Fibroblast of lung (primary cell): ENCODE data around the gene AFMID. TPM values are rescaled to one million over a fixed set of nuclear protein-coding genes. Genes with fewer than 3 reads are reported as not detected.

Source experiments
- DNase-seq, 2 donors: peaks; one replicate each; pipeline versions ENCODE4 v3.0.0 to v3.0.0-alpha.2; 2010; ENCODE audit warnings: low read depth in 2 of 2
- H2AFZ ChIP-seq: 2 replicates; pipeline ENCODE4 v1.5.1; 2012; ENCODE audit warnings: low read length, control low read depth, inconsistent platforms
- H3K27ac ChIP-seq: 2 replicates; pipeline ENCODE4 v1.5.1; 2011; ENCODE audit warnings: low read length, control low read depth; ENCODE audit not compliant: insufficient read depth
- H3K27me3 ChIP-seq: 2 replicates; pipeline ENCODE4 v1.5.1; 2011; ENCODE audit warnings: mild to moderate bottlenecking, low read length; ENCODE audit not compliant: control insufficient read depth, insufficient read depth
- H3K36me3 ChIP-seq: 2 replicates; pipeline ENCODE4 v1.5.1; 2011; ENCODE audit warnings: low read length; ENCODE audit not compliant: control insufficient read depth, insufficient read depth
- H3K4me1 ChIP-seq: 2 replicates; pipeline ENCODE4 v1.5.1; 2011; ENCODE audit warnings: low read length; ENCODE audit not compliant: control insufficient read depth, insufficient read depth; ENCODE audit errors: extremely low read depth
- H3K4me2 ChIP-seq: 2 replicates; pipeline ENCODE4 v1.5.1; 2011; ENCODE audit warnings: low read length, control low read depth; ENCODE audit not compliant: insufficient read depth; ENCODE audit errors: extremely low read depth
- H3K4me3 ChIP-seq, 4 experiments: fragments of 200-600 bp in 1 of 4; sonication (generic) in 1 of 4; replicated peaks in 1 of 4; 2 replicates each; pipeline ENCODE4 v1.5.1; 2011 to 2016; ENCODE audit warnings: low read length in 4 of 4, low read depth in 3 of 4, mild to moderate bottlenecking in 3 of 4, control low read depth in 2 of 4, inconsistent platforms in 1 of 4, mixed read lengths in 1 of 4; ENCODE audit not compliant: insufficient read depth in 1 of 4; ENCODE audit errors: control extremely low read depth in 1 of 4
- H3K79me2 ChIP-seq: 2 replicates; pipeline ENCODE4 v1.5.1; 2012; ENCODE audit warnings: mild to moderate bottlenecking, low read length, inconsistent platforms; ENCODE audit not compliant: control insufficient read depth, insufficient read depth
- H3K9ac ChIP-seq: 2 replicates; pipeline ENCODE4 v1.5.1; 2011; ENCODE audit warnings: mild to moderate bottlenecking, low read length, control low read depth; ENCODE audit not compliant: insufficient read depth
- H3K9me3 ChIP-seq: 2 replicates; pipeline ENCODE4 v1.5.1; 2012; ENCODE audit warnings: low read depth, low read length; ENCODE audit not compliant: control insufficient read depth, insufficient read depth
- H4K20me1 ChIP-seq: 2 replicates; pipeline ENCODE4 v1.5.1; 2011; ENCODE audit warnings: low read length; ENCODE audit not compliant: control insufficient read depth, insufficient read depth; ENCODE audit errors: extremely low read depth
- EZH2 ChIP-seq: IDR thresholded peaks from 2 replicates; pipeline ENCODE4 v1.5.1; 2012; ENCODE audit warnings: low read length, control low read depth, mild to moderate bottlenecking; ENCODE audit errors: missing control alignments
- polyA plus RNA-seq, 2 donors: library from polyadenylated mRNA; depleted of rRNA in 1 of 2; stranded (reverse) in 1 of 2; unstranded in 1 of 2; fragments of >200 nt; gene quantifications; 2 replicates each; pipeline ENCODE4 v1.2.1, GENCODE V29; 2011 to 2012; ENCODE audit warnings: missing spikeins in 1 of 2
- total RNA-seq: library from RNA; depleted of rRNA; stranded (reverse); fragments of >200 nt; gene quantifications from 2 replicates; pipeline ENCODE4 v1.2.1, GENCODE V29; 2014
- TF ChIP-seq, protein P1 (sequence below), 2 donors: IDR thresholded peaks in 1 of 2; conservative IDR thresholded peaks in 1 of 2; 1 replicate in 1 of 2; 2 replicates in 1 of 2; pipeline ENCODE4 v1.5.1; 2011 to 2012; ENCODE audit warnings: low read length in 2 of 2, control low read depth in 1 of 2, inconsistent platforms in 1 of 2, low read depth in 1 of 2, mild to moderate bottlenecking in 1 of 2

The AFMID gene
- total and polyA plus RNA-seq, 2 donors (not counting 1 experiment from before 2014, with no cell fraction given): 28.1 to 29.2 TPM

DNA sequence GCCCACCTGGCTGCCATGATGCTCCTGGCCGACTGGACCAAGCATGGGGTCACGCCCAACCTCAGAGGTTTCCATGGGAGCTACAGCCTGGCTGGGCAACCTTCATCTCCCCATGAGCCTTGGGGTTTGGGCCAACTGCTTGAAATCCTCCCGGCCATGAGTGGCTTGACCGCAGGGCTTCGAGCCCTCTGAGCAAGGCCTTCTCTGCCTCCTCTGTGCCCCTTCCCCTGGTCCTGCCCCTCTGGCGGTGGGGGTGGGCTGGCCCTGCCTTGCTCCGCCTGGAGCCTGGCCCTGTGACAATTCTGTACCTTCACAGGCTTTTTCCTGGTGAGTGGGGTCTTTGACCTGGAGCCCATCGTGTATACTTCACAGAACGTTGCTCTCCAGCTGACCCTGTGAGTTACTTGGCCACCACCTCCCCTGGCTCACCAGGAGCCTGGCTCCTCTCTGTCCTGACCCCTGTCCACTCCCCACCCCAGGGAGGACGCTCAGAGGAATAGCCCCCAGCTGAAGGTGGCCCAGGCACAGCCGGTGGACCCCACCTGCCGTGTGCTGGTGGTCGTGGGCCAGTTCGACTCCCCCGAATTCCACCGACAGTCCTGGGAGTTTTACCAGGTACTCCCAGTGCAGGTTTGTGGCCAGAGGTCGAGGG, 18.1 kb downstream of the AFMID start:
- Histone ChIP-seq H3K27ac (no peak overlapping the region), H2AFZ (no peak overlapping the region), H3K36me3 (no peaks in the 10 kb centered on the region), H3K9me3 (no peaks in the 10 kb centered on the region), H3K9ac (no peak overlapping the region), H4K20me1 (no peaks in the 10 kb centered on the region), H3K79me2 (no peaks in the 10 kb centered on the region), H3K27me3 (no peaks in the 10 kb centered on the region), H3K4me3 (no peak overlapping the region), H3K4me1 (no peaks in the 10 kb centered on the region), H3K4me2 (no peak overlapping the region)
- DNase-seq: no peak
- TF ChIP-seq EZH2: no peak
- TF ChIP-seq, protein P1, sequence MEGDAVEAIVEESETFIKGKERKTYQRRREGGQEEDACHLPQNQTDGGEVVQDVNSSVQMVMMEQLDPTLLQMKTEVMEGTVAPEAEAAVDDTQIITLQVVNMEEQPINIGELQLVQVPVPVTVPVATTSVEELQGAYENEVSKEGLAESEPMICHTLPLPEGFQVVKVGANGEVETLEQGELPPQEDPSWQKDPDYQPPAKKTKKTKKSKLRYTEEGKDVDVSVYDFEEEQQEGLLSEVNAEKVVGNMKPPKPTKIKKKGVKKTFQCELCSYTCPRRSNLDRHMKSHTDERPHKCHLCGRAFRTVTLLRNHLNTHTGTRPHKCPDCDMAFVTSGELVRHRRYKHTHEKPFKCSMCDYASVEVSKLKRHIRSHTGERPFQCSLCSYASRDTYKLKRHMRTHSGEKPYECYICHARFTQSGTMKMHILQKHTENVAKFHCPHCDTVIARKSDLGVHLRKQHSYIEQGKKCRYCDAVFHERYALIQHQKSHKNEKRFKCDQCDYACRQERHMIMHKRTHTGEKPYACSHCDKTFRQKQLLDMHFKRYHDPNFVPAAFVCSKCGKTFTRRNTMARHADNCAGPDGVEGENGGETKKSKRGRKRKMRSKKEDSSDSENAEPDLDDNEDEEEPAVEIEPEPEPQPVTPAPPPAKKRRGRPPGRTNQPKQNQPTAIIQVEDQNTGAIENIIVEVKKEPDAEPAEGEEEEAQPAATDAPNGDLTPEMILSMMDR (conservative IDR thresholded peaks at IDR 0.05 in 1 of 2, IDR thresholded peaks at IDR 0.05 in 1 of 2; ENCODE audit: low read depth in 1 of 2, low read length in 2 of 2): no peak

DNA sequence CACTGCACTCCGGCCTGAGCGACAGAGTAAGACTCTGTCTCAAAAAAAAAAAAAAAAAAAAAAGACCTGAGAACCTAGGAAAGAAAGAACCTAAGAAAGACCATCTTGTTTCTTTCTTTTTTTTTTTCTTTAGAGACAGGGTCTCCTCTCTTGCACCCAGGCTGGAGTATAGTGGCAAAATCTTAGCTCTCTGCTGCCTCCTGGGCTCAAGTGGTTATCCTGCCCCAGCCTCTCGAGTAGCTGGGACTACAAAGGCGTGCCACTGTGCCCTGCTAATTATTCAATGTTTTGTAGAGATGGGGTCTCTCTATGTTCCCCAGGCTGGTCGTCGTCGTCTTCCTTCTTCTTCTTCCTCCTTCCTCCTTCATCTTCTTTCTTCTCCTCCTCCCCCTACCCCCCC, 19.1 kb downstream of the AFMID start:
- Histone ChIP-seq H3K36me3 (no peaks in the 10 kb centered on the region), H3K4me1 (no peaks in the 10 kb centered on the region), H3K27ac (no peak overlapping the region), H2AFZ (no peak overlapping the region), H3K79me2 (no peaks in the 10 kb centered on the region), H3K27me3 (no peaks in the 10 kb centered on the region), H3K9me3 (no peaks in the 10 kb centered on the region), H3K4me2 (no peak overlapping the region), H4K20me1 (no peaks in the 10 kb centered on the region), H3K9ac (no peak overlapping the region), H3K4me3 (no peak overlapping the region)
- no peak for TF ChIP-seq EZH2
- no peak for DNase-seq

DNA sequence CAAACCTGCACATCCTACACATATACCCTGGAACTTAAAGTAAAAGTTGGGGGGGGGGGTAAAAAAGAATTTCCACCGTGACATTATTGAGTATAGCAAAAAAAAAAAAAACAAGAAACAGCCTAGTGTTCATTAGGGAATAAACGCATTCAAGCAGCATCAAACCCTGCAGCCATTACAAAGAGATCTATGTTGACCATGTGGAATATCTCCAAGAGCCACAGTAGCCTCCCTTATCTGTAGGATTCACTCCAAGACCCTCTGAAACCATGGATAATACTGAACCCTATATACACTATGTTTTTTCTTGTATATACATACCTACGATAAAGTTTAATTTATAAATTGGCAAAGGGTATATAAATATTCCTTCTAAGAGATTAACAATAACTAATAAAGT, 21.3 kb downstream of the AFMID start:
- H3K27me3 ChIP-seq: no peaks in the 10 kb centered on the region
- H3K4me3 ChIP-seq: no peak overlapping the region
- no peak overlapping the region for H3K4me2 ChIP-seq
- no peak overlapping the region for H2AFZ ChIP-seq
- no peaks in the 10 kb centered on the region for H3K4me1 ChIP-seq
- DNase-seq: no peak
- no peaks in the 10 kb centered on the region for H4K20me1 ChIP-seq
- H3K9ac ChIP-seq: no peak overlapping the region
- TF ChIP-seq, protein P1 (conservative IDR thresholded peaks at IDR 0.05 in 1 of 2, IDR thresholded peaks at IDR 0.05 in 1 of 2; ENCODE audit: low read depth in 1 of 2, low read length in 2 of 2): no peak
- TF ChIP-seq EZH2: no peak
- no peaks in the 10 kb centered on the region for H3K9me3 ChIP-seq
- no peaks in the 10 kb centered on the region for H3K79me2 ChIP-seq
- no peaks in the 10 kb centered on the region for H3K36me3 ChIP-seq
- H3K27ac ChIP-seq: no peak overlapping the region
